ENCODE measurements around the gene LRFN2.
A peak's percentile ranks its signal among the peaks of the same experiment; 100 is the strongest.

LRFN2 gene

GRCh38 chr6:40456390-40457013, 130.7 kb downstream of the LRFN2 start:
- in situ Hi-C loops (cut with MboI; ENCODE audit: low sequenced_read_pairs): no loop called here
- Histone ChIP-seq H3K9me3 (no peaks in the 10 kb centered on the region), H3K36me3 (replicated peaks) (no peaks in the 10 kb centered on the region), H3K27me3 (ENCODE audit: low read depth) (no peaks in the 10 kb centered on the region), H3K4me3 (no peak overlapping the region), H3K4me1 (no peaks in the 10 kb centered on the region)
- no peak for DNase-seq (ENCODE audit: low spot score in 2 of 2)

- Histone ChIP-seq H3K4me1 (no peaks in the 10 kb centered on the region), H3K9me3 (no peaks in the 10 kb centered on the region), H3K36me3 (replicated peaks) (no peaks in the 10 kb centered on the region), H3K27me3 (ENCODE audit: low read depth) (0 out of 2 replicates have a peak, but pooled peaks cover 1% of the 10 kb centered on the region), H3K4me3 (no peak overlapping the region)
- in situ Hi-C loops (cut with MboI; ENCODE audit: low sequenced_read_pairs): no loop called here
- DNase-seq (ENCODE audit: low spot score in 2 of 2): no peak
Observed at GRCh38 chr6:40455686-40456389, 131.3 kb downstream of the LRFN2 start.

- Histone ChIP-seq H3K4me3 (no peak overlapping the region), H3K4me1 (no peaks in the 10 kb centered on the region), H3K9me3 (no peaks in the 10 kb centered on the region), H3K27me3 (ENCODE audit: low read depth) (0 out of 2 replicates have a peak, but pooled peaks cover 4% of the 10 kb centered on the region), H3K36me3 (replicated peaks) (no peaks in the 10 kb centered on the region)
- in situ Hi-C loops (cut with MboI; ENCODE audit: low sequenced_read_pairs): no loop called here
- DNase-seq (ENCODE audit: low spot score in 2 of 2): no peak
Observed at GRCh38 chr6:40450483-40450882, 136.7 kb downstream of the LRFN2 start.

- no peak for DNase-seq (ENCODE audit: low spot score in 2 of 2)
- in situ Hi-C loops (cut with MboI; ENCODE audit: low sequenced_read_pairs): no loop called here
- no peaks in the 10 kb centered on the region for H3K9me3 ChIP-seq
- H3K4me3 ChIP-seq: no peak overlapping the region
- H3K27me3 ChIP-seq (ENCODE audit: low read depth): no peaks in the 10 kb centered on the region
- no peaks in the 10 kb centered on the region for H3K4me1 ChIP-seq
- H3K36me3 ChIP-seq (replicated peaks): no peaks in the 10 kb centered on the region
Observed at GRCh38 chr6:40444811-40445210, 142.4 kb downstream of the LRFN2 start.

GRCh38 chr6:40444312-40444711, 142.9 kb downstream of the LRFN2 start:
- H3K4me1 ChIP-seq: no peaks in the 10 kb centered on the region
- H3K4me3 ChIP-seq: no peak overlapping the region
- in situ Hi-C loops (cut with MboI; ENCODE audit: low sequenced_read_pairs): no loop called here
- no peaks in the 10 kb centered on the region for H3K27me3 ChIP-seq (ENCODE audit: low read depth)
- no peaks in the 10 kb centered on the region for H3K9me3 ChIP-seq
- H3K36me3 ChIP-seq (replicated peaks): no peaks in the 10 kb centered on the region
- DNase-seq (ENCODE audit: low spot score in 2 of 2): no peak

GRCh38 chr6:40443842-40444241, 143.3 kb downstream of the LRFN2 start:
- in situ Hi-C loops (cut with MboI; ENCODE audit: low sequenced_read_pairs): no loop called here
- no peak overlapping the region for H3K4me3 ChIP-seq
- no peaks in the 10 kb centered on the region for H3K4me1 ChIP-seq
- H3K36me3 ChIP-seq (replicated peaks): no peaks in the 10 kb centered on the region
- DNase-seq (ENCODE audit: low spot score in 2 of 2): no peak
- no peaks in the 10 kb centered on the region for H3K27me3 ChIP-seq (ENCODE audit: low read depth)
- no peaks in the 10 kb centered on the region for H3K9me3 ChIP-seq

- Histone ChIP-seq H3K4me1 (no peaks in the 10 kb centered on the region), H3K4me3 (no peak overlapping the region), H3K36me3 (replicated peaks) (no peaks in the 10 kb centered on the region), H3K27me3 (ENCODE audit: low read depth) (no peaks in the 10 kb centered on the region), H3K9me3 (no peaks in the 10 kb centered on the region)
- in situ Hi-C loops (cut with MboI; ENCODE audit: low sequenced_read_pairs): no loop called here
- DNase-seq (ENCODE audit: low spot score in 2 of 2): no peak
Observed at GRCh38 chr6:40442591-40442990, 144.6 kb downstream of the LRFN2 start.

- Histone ChIP-seq H3K27me3 (ENCODE audit: low read depth) (no peaks in the 10 kb centered on the region), H3K9me3 (no peaks in the 10 kb centered on the region), H3K4me1 (no peaks in the 10 kb centered on the region), H3K36me3 (replicated peaks) (no peaks in the 10 kb centered on the region), H3K4me3 (no peak overlapping the region)
- in situ Hi-C loops (cut with MboI; ENCODE audit: low sequenced_read_pairs): no loop called here
- no peak for DNase-seq (ENCODE audit: low spot score in 2 of 2)
Observed at GRCh38 chr6:40441150-40441549, 146.0 kb downstream of the LRFN2 start.

- Histone ChIP-seq H3K4me3 (no peak overlapping the region), H3K36me3 (replicated peaks) (no peaks in the 10 kb centered on the region), H3K4me1 (no peaks in the 10 kb centered on the region), H3K27me3 (ENCODE audit: low read depth) (no peaks in the 10 kb centered on the region), H3K9me3 (no peaks in the 10 kb centered on the region)
- no peak for DNase-seq (ENCODE audit: low spot score in 2 of 2)
- in situ Hi-C loops (cut with MboI; ENCODE audit: low sequenced_read_pairs): no loop called here
Observed at GRCh38 chr6:40440053-40440452, 147.1 kb downstream of the LRFN2 start.

- H3K27me3 ChIP-seq (ENCODE audit: low read depth): no peaks in the 10 kb centered on the region
Observed at GRCh38 chr6:40439026-40439800, 148.0 kb downstream of the LRFN2 start.

GRCh38 chr6:40438246-40438887, 148.8 kb downstream of the LRFN2 start:
- Histone ChIP-seq H3K9me3 (no peaks in the 10 kb centered on the region), H3K36me3 (replicated peaks) (no peaks in the 10 kb centered on the region), H3K4me3 (no peak overlapping the region), H3K4me1 (no peaks in the 10 kb centered on the region), H3K27me3 (ENCODE audit: low read depth) (no peaks in the 10 kb centered on the region)
- DNase-seq (ENCODE audit: low spot score in 2 of 2): no peak
- in situ Hi-C loops (cut with MboI; ENCODE audit: low sequenced_read_pairs): no loop called here

More at GRCh38 chr6:40439026-40439800, 148.0 kb downstream of the LRFN2 start:
- no peaks in the 10 kb centered on the region for H3K36me3 ChIP-seq (replicated peaks)
- in situ Hi-C loops (cut with MboI; ENCODE audit: low sequenced_read_pairs): no loop called here
- no peaks in the 10 kb centered on the region for H3K4me1 ChIP-seq
- no peak for DNase-seq (ENCODE audit: low spot score in 2 of 2)
- H3K9me3 ChIP-seq: no peaks in the 10 kb centered on the region
- no peak overlapping the region for H3K4me3 ChIP-seq

- Histone ChIP-seq H3K4me1 (no peaks in the 10 kb centered on the region), H3K9me3 (no peaks in the 10 kb centered on the region), H3K27me3 (ENCODE audit: low read depth) (no peaks in the 10 kb centered on the region), H3K4me3 (no peak overlapping the region), H3K36me3 (replicated peaks) (no peaks in the 10 kb centered on the region)
- in situ Hi-C loops (cut with MboI; ENCODE audit: low sequenced_read_pairs): no loop called here
- DNase-seq (ENCODE audit: low spot score in 2 of 2): peak in 1 of 2 experiments; percentile 13
Observed at GRCh38 chr6:40437631-40438030, 149.5 kb downstream of the LRFN2 start.

GRCh38 chr6:40436685-40437604, 150.2 kb downstream of the LRFN2 start:
- Histone ChIP-seq H3K27me3 (ENCODE audit: low read depth) (no peaks in the 10 kb centered on the region), H3K4me3 (no peak overlapping the region), H3K4me1 (no peaks in the 10 kb centered on the region), H3K36me3 (replicated peaks) (no peaks in the 10 kb centered on the region), H3K9me3 (no peaks in the 10 kb centered on the region)
- in situ Hi-C loops (cut with MboI; ENCODE audit: low sequenced_read_pairs): no loop called here
- DNase-seq (ENCODE audit: low spot score in 2 of 2): peak; percentile 14 to 21

Measured in HAP-1 (cell line).